HEK293 (cell line): ENCODE results near the gene OTC.

Source experiments
- CTCF ChIA-PET: fragments of 350-600 bp; formaldehyde crosslinking; extraction: SDS; loops from one replicate; lab custom pipeline; 2021; ENCODE audit warnings: antibody characterized with exemption; lab: Yijun Ruan, JAX
- POLR2A ChIA-PET: fragments of 300-600 bp; formaldehyde crosslinking; extraction: SDS; loops from one replicate; lab custom pipeline; 2020; ENCODE audit warnings: antibody characterized with exemption, inconsistent platforms; lab: Yijun Ruan, JAX
- H3K27ac ChIP-seq: fragments of 200-500 bp; sonication (Bioruptor generic); 2 replicates; pipeline ENCODE4 v1.5.1; 2014; ENCODE audit warnings: low read depth, low read length, control low read depth, inconsistent platforms; ENCODE audit errors: extremely low read depth
- H3K36me3 ChIP-seq, 2 experiments: fragments of 200-500 bp in 1 of 2; sonication (Bioruptor generic) in 1 of 2; 1 replicate in 1 of 2; 2 replicates in 1 of 2; pipeline ENCODE4 v1.5.1; 2014 to 2017; ENCODE audit warnings: inconsistent platforms in 2 of 2, low read length in 2 of 2; ENCODE audit not compliant: control insufficient read depth in 2 of 2, insufficient read depth in 1 of 2
- H3K4me1 ChIP-seq: fragments of 200-500 bp; sonication (Bioruptor generic); 2 replicates; pipeline ENCODE4 v1.5.1; 2014; ENCODE audit warnings: mild to moderate bottlenecking, low read length, inconsistent platforms; ENCODE audit not compliant: control insufficient read depth, insufficient read depth
- H3K4me3 ChIP-seq: 2 replicates; pipeline ENCODE4 v1.5.1; 2011; ENCODE audit warnings: low read depth, mild to moderate bottlenecking, control low read depth, low read length, moderate library complexity
- H3K9me3 ChIP-seq: fragments of 200-500 bp; sonication (Bioruptor generic); 2 replicates; pipeline ENCODE4 v1.5.1; 2014; ENCODE audit warnings: low read depth, low read length, inconsistent platforms; ENCODE audit not compliant: control insufficient read depth, insufficient read depth
- ATF2 ChIP-seq: fragments of 450-650 bp; formaldehyde crosslinking; IDR thresholded peaks from 2 replicates; pipeline ENCODE4 v1.5.1; 2016; ENCODE audit warnings: missing biosample characterization, missing genetic modification characterization, low read depth
- FEZF1 ChIP-seq: fragments of 450-650 bp; formaldehyde crosslinking; IDR thresholded peaks from 2 replicates; pipeline ENCODE4 v1.5.1; 2016; ENCODE audit warnings: missing biosample characterization, missing genetic modification characterization
- GLI2 ChIP-seq: fragments of 450-650 bp; formaldehyde crosslinking; IDR thresholded peaks from 2 replicates; pipeline ENCODE4; 2017; ENCODE audit warnings: missing biosample characterization, missing genetic modification characterization, low read depth, borderline replicate concordance
- IKZF3 ChIP-seq: fragments of 450-650 bp; IDR thresholded peaks from 2 replicates; pipeline ENCODE4 v1.5.0; 2018; ENCODE audit warnings: missing biosample characterization, mild to moderate bottlenecking, missing genetic modification characterization, moderate library complexity
- KLF1 ChIP-seq: fragments of 450-650 bp; formaldehyde crosslinking; IDR thresholded peaks from 2 replicates; pipeline ENCODE4 v1.5.1; 2016; ENCODE audit warnings: missing biosample characterization, missing genetic modification characterization
- PRDM10 ChIP-seq: fragments of 450-650 bp; formaldehyde crosslinking; IDR thresholded peaks from 2 replicates; pipeline ENCODE4 v1.5.1; 2016; ENCODE audit warnings: missing biosample characterization, missing genetic modification characterization
- PRDM2 ChIP-seq: fragments of 450-650 bp; formaldehyde crosslinking; IDR thresholded peaks from 2 replicates; pipeline ENCODE4 v1.5.1; 2016; ENCODE audit warnings: missing biosample characterization, missing genetic modification characterization, borderline replicate concordance
- TCF7L2 ChIP-seq: IDR thresholded peaks from 2 replicates; pipeline ENCODE4 v1.6.1; 2011; ENCODE audit warnings: low read depth, mild to moderate bottlenecking, inconsistent platforms, low read length, moderate library complexity, borderline replicate concordance
- TRIM28 ChIP-seq: IDR thresholded peaks from 2 replicates; pipeline ENCODE4 v1.6.1; 2011; ENCODE audit warnings: low read length, control low read depth, borderline replicate concordance
- TSHZ1 ChIP-seq: fragments of 450-650 bp; formaldehyde crosslinking; IDR thresholded peaks from 2 replicates; pipeline ENCODE4 v1.5.1; 2016; ENCODE audit warnings: missing biosample characterization, missing genetic modification characterization, borderline replicate concordance
- ZNF10 ChIP-seq: fragments of 450-650 bp; formaldehyde crosslinking; IDR thresholded peaks from 2 replicates; pipeline ENCODE4 v1.5.1; 2017; ENCODE audit warnings: missing biosample characterization, missing genetic modification characterization
- ZNF175 ChIP-seq: fragments of 450-650 bp; formaldehyde crosslinking; IDR thresholded peaks from 2 replicates; pipeline ENCODE4 v1.5.1; 2016; ENCODE audit warnings: missing biosample characterization, missing genetic modification characterization
- ZNF311 ChIP-seq: fragments of 450-650 bp; formaldehyde crosslinking; IDR thresholded peaks from 2 replicates; pipeline ENCODE4 v1.5.1; 2017; ENCODE audit warnings: missing biosample characterization, missing genetic modification characterization, borderline replicate concordance
- ZNF426 ChIP-seq: fragments of 450-650 bp; formaldehyde crosslinking; IDR thresholded peaks from 2 replicates; pipeline ENCODE4 v1.5.1; 2017; ENCODE audit warnings: missing biosample characterization, missing genetic modification characterization, mild to moderate bottlenecking, inconsistent platforms, moderate library complexity
- ZNF510 ChIP-seq: fragments of 450-650 bp; formaldehyde crosslinking; IDR thresholded peaks from 2 replicates; pipeline ENCODE4 v1.5.1; 2018; ENCODE audit warnings: mild to moderate bottlenecking, missing genetic modification characterization, missing biosample characterization; ENCODE audit not compliant: insufficient replicate concordance
- ZNF521 ChIP-seq: fragments of 450-650 bp; formaldehyde crosslinking; IDR thresholded peaks from 2 replicates; pipeline ENCODE4 v1.5.1; 2017; ENCODE audit warnings: missing biosample characterization, mild to moderate bottlenecking, missing genetic modification characterization
- ZNF571 ChIP-seq: fragments of 450-650 bp; formaldehyde crosslinking; IDR thresholded peaks from 2 replicates; pipeline ENCODE4 v1.5.0; 2017; ENCODE audit warnings: missing biosample characterization, missing genetic modification characterization
- ZNF585B ChIP-seq: fragments of 450-650 bp; formaldehyde crosslinking; IDR thresholded peaks from 2 replicates; pipeline ENCODE4 v1.5.1; 2016; ENCODE audit warnings: missing biosample characterization, missing genetic modification characterization
- ZNF654 ChIP-seq: fragments of 450-650 bp; formaldehyde crosslinking; IDR thresholded peaks from 2 replicates; pipeline ENCODE4 v1.5.1; 2016; ENCODE audit warnings: low read depth, missing biosample characterization, missing genetic modification characterization
- ZNF658 ChIP-seq: fragments of 450-650 bp; formaldehyde crosslinking; IDR thresholded peaks from 2 replicates; pipeline ENCODE4; 2016; ENCODE audit warnings: missing biosample characterization, missing genetic modification characterization

Gene OTC

GRCh38 chrX:38375891-38376290 is 23.5 kb downstream of the OTC start:
- no peak overlapping the region for H3K4me3 ChIP-seq
- no peak overlapping the region for H3K27ac ChIP-seq
- ChIA-PET CTCF (interaction anchor here (0.6 to 1.5 kb wide), 15 partner anchors 9 to 302 kb away, joined by 3 to 9 read pairs (median 3); no protein-coding TSS in a partner anchor), POLR2A (no interaction called here)
- TF ChIP-seq GLI2: no peak
- peak; percentile 43; the same call in 1 of the 2 replicates for TF ChIP-seq PRDM10
- peak; percentile 21 for TF ChIP-seq ZNF654 (tag by site-specific recombination)
- no peaks in the 10 kb centered on the region for H3K36me3 ChIP-seq
- H3K9me3 ChIP-seq: no peaks in the 10 kb centered on the region
- H3K4me1 ChIP-seq: no peaks in the 10 kb centered on the region

- Histone ChIP-seq H3K4me3 (no peak overlapping the region), H3K9me3 (no peaks in the 10 kb centered on the region), H3K36me3 (no peaks in the 10 kb centered on the region), H3K4me1 (no peaks in the 10 kb centered on the region), H3K27ac (no peak overlapping the region)
- ChIA-PET POLR2A (no interaction called here), CTCF (interaction anchor here (1.0 to 1.5 kb wide), 9 partner anchors 8 to 102 kb away, joined by 3 to 9 read pairs (median 4); no protein-coding TSS in a partner anchor)
- TF ChIP-seq ZNF658 (tag by site-specific recombination): no peak
- TF ChIP-seq IKZF3 (tag by site-specific recombination): no peak
- TF ChIP-seq ZNF426 (tag by site-specific recombination): no peak
- TF ChIP-seq ZNF10: no peak
- TF ChIP-seq ATF2 (tag by site-specific recombination): no peak
- no peak for TF ChIP-seq TRIM28
- no peak for TF ChIP-seq ZNF571 (tag by site-specific recombination)
- no peak for TF ChIP-seq TSHZ1 (tag by site-specific recombination)
- TF ChIP-seq ZNF585B (tag by site-specific recombination): no peak
- no peak for TF ChIP-seq ZNF521
- no peak for TF ChIP-seq TCF7L2
- no peak for TF ChIP-seq KLF1 (tag by site-specific recombination)
- no peak for TF ChIP-seq ZNF311
- TF ChIP-seq ZNF510: no peak
- TF ChIP-seq FEZF1 (tag by site-specific recombination): no peak
- no peak for TF ChIP-seq ZNF175 (tag by site-specific recombination)
- no peak for TF ChIP-seq PRDM2
These were observed 24.3 kb downstream of the OTC start for GRCh38 chrX:38376747-38377146.
